ENCODE results near the gene SIL1.
"Not testable (repeated sequence)": the region's sequence is repeated elsewhere in the genome, so short reads cannot be mapped to it uniquely, and the experiment has no call there.

The SIL1 gene

DNA sequence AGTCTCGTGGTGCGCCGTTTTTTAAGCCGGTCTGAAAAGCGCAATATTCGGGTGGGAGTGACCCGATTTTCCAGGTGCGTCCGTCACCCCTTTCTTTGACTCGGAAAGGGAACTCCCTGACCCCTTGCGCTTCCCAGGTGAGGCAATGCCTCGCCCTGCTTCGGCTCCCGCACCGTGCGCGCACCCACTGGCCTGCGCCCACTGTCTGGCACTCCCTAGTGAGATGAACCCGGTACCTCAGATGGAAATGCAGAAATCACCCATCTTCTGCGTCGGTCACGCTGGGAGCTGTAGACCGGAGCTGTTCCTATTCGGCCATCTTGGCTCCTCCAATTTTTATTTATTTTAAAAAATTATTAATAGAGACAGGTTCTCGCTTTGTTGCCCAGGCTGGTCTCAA lies 187.0 kb downstream of the SIL1 start:
- H3K36me3 Mint-ChIP-seq, H3K27ac Mint-ChIP-seq, ATAC-seq, H3K9me3 Mint-ChIP-seq, H3K4me1 Mint-ChIP-seq: not testable (repeated sequence)
- peak in 1 of 2 donors; percentile 20 for DNase-seq (ENCODE audit: low spot score in 2 of 2)
- H3K4me3 Mint-ChIP-seq: peak overlapping the region; percentile 11

DNA sequence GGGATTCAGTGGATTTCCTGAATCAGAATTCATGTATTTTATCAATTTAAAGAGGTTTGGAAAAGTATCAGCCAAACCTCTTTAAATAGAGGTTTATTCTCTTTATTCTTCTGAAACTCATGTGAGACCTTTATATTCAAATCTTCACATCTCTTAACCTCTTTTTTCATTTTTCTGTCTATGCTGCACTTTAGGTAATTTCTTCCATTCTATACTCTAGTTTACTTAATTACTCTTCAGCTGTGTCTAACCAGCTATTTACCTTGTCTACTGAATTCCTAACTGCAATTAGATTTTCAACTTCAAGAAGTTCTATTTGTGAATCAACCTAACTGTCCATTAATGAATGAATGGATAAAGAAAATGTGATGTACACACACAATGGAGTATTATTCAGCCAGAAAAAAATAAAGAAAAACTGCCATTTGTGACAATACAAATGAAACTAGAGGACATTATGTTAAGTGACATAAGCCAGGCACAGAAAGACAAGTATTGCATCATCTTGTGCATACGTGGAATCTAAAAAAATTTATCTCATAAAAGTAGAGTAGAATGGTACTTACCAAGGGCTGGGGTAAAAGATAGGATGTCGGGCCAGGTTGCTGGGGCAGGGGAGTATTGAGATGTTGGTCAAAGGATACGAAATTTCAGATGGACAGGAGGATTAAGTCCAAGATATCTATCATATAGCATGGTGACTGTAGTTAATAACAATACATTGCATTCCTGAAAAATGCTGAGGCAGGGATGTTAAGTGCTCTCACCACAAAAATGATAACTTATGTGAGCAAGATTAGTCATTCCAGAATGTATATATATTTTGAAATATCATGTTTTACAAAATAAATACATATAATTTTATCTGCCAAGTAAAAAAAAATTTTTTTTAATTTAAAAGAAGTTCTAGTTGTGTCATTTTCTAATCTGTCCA lies 193.5 kb downstream of the SIL1 start:
- DNase-seq (ENCODE audit: low spot score in 2 of 2): no peak
- Mint-ChIP-seq H3K27ac (no peak overlapping the region), H3K9me3 (no peaks in the 10 kb centered on the region), H3K36me3 (no peaks in the 10 kb centered on the region), H3K4me1 (no peaks in the 10 kb centered on the region), H3K4me3 (no peak overlapping the region)
- no peak for ATAC-seq

GRCh38 chr5:138999674-139000073 lies 198.5 kb downstream of the SIL1 start:
- H3K36me3 Mint-ChIP-seq: no peaks in the 10 kb centered on the region
- H3K4me1 Mint-ChIP-seq: no peaks in the 10 kb centered on the region
- no peaks in the 10 kb centered on the region for H3K9me3 Mint-ChIP-seq
- no peak overlapping the region for H3K27ac Mint-ChIP-seq
- DNase-seq (ENCODE audit: low spot score in 2 of 2) (no peak), ATAC-seq (no peak)
- no peak overlapping the region for H3K4me3 Mint-ChIP-seq

DNA sequence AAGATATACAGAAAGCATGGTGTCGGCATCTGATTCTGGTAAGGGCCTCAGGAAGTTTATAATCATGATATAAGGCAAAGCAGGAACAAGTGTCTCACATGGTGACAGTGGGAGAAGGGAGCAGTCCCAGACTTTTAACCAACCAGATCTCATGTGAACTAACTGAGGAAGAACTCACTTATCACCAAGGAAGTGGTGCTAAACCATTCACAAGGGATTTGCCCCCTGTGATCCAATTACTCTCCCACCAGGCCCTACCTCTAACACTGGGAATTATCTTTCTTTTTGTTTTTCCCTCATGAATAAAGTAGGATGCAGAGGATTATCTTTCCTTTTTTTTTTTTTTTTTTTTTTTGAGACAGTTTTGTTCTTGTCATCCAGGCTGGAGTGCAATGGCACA lies 199.6 kb downstream of the SIL1 start:
- Mint-ChIP-seq H3K36me3 (no peaks in the 10 kb centered on the region), H3K4me1 (no peaks in the 10 kb centered on the region), H3K9me3 (no peaks in the 10 kb centered on the region), H3K4me3 (no peak overlapping the region), H3K27ac (no peak overlapping the region)
- no peak for DNase-seq (ENCODE audit: low spot score in 2 of 2)
- no peak for ATAC-seq

DNA sequence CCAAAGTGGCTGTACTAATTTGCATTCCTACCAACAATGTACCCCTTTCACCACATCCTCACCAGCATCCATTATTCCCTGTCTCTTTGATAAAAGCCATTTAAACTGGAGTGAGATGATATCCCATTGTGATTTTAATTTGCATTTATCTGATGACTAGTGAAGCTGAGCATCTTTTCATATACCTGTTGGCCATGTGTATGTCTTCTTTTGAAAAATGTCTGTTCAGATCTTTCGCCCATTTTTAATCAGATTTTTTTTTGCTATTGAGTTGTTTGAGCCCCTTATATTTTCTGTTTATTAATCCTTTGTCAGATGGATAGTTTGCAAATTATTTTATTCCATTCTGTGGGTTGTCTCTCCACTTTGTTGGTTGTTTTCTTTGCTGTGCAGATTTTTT lies 202.0 kb downstream of the SIL1 start:
- no peaks in the 10 kb centered on the region for H3K36me3 Mint-ChIP-seq

DNA sequence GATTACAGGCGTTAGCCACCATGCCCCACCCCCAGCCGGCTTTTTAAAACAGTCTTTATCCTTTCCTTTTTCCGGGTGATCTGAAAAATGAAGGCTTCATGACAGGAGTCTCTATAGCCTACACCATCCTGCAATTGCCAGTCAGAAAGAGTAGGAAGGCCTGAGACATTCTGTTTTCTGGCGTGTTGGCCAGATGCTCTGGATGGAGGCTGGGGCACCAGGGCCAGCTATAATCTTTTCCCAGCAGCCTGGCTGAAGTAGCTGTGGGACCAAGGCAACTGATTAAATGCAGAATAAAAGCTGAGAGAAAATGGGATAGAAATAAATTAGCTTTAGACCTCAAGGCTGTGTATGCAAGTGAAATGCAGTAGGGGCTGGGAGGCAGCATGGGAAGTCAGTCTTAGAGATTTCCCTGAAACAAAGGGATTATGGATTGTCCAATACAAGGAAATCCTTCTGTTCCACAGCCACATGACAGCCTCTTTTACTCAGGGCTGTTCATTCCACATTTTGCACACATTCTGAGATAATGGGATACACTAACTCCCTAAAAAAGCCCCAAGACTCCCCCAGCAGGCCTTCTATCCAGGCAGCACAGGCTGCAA lies 207.1 kb downstream of the SIL1 start:
- H3K36me3 Mint-ChIP-seq: no peaks in the 10 kb centered on the region
- no peak overlapping the region for H3K27ac Mint-ChIP-seq
- no peaks in the 10 kb centered on the region for H3K4me1 Mint-ChIP-seq
- DNase-seq (ENCODE audit: low spot score in 2 of 2) (peak in 1 of 2 donors; percentile 15), ATAC-seq (no peak)
- H3K9me3 Mint-ChIP-seq: no peaks in the 10 kb centered on the region
- H3K4me3 Mint-ChIP-seq: no peak overlapping the region

More for the DNA sequence above, 202.0 kb downstream of the SIL1 start:
- ATAC-seq: no peak
- Mint-ChIP-seq H3K9me3 (no peaks in the 10 kb centered on the region), H3K4me3 (no peak overlapping the region), H3K27ac (no peak overlapping the region), H3K4me1 (no peaks in the 10 kb centered on the region)
- DNase-seq (ENCODE audit: low spot score in 2 of 2): no peak

DNA sequence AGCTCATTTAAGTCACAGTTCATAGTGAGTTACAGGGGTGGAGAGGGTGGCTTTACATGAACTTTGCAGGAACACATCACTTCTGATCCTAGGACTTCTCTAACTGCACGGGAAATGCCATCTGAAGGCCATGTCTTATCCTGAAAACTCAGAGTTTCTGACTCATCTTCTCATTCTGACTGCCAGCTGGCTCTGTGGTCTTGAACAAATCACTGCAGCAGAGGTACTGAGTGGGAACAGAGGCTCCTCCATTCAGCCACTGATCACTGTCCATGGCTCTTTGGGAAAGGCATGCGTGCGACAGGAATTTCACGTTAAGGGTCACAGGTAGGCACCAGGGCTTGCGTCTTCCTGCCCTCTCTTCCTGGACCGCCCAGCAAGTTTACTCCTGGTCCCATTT lies 208.4 kb downstream of the SIL1 start:
- Mint-ChIP-seq H3K9me3 (no peaks in the 10 kb centered on the region), H3K4me3 (no peak overlapping the region), H3K36me3 (no peaks in the 10 kb centered on the region), H3K27ac (no peak overlapping the region), H3K4me1 (no peaks in the 10 kb centered on the region)
- DNase-seq (ENCODE audit: low spot score in 2 of 2) (peak in 1 of 2 donors; percentile 34), ATAC-seq (no peak)

DNA sequence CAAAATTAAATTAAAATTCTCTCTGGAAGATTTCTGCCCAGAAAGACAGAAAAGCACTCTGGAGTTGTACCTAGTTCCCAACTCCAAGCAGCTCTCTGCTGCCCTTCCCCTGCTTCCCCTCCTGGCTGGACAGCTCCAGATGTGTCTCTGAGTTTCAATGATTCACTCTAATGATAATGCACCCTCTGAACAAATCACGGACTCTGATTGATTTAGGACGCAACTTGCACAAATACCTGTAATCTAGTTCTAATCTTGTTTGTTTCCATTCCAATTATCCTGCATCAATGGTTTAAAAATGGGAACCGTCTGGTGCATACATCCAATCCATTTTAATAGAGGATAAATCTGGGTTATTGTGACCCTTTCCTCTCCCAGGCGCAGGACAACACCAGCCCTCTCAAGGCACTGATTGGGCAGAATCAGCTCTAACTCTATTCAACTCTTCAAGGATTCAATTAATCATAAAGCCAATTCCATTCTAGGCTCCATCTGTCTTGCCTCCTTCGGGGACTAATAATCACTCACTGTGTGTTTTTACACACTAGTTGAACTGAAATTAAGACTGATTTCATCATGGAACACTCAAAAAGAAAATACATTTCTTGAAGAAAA lies 211.9 kb downstream of the SIL1 start:
- no peak overlapping the region for H3K4me3 Mint-ChIP-seq
- DNase-seq (ENCODE audit: low spot score in 2 of 2) (no peak), ATAC-seq (no peak)
- peaks cover 13% of the 10 kb centered on the region for H3K4me1 Mint-ChIP-seq
- no peaks in the 10 kb centered on the region for H3K36me3 Mint-ChIP-seq
- no peak overlapping the region for H3K27ac Mint-ChIP-seq
- no peaks in the 10 kb centered on the region for H3K9me3 Mint-ChIP-seq

DNA sequence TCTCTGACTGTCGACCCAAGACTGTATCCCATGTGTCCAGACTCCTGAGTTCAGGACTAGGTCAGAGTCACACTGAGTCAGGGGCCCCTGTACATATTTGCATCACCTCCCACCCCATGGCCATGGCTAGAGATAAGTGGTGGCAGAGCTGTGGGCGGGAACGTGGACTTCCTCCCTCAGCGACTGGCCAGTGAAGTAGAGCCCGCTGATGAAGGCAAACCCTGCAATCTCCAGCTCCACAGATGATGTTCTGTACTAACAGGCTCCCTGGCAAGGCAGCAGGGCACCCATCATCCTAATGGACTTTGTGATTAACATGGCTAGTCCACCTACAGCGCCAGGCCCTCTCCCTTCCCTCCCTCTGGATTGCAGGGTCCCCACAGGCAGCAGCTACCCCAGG lies 212.5 kb downstream of the SIL1 start:
- ATAC-seq (no peak), DNase-seq (ENCODE audit: low spot score in 2 of 2) (no peak)
- Mint-ChIP-seq H3K9me3 (no peaks in the 10 kb centered on the region), H3K4me1 (peaks cover 19% of the 10 kb centered on the region), H3K36me3 (no peaks in the 10 kb centered on the region), H3K4me3 (no peak overlapping the region), H3K27ac (no peak overlapping the region)

- H3K4me3 Mint-ChIP-seq: no peak overlapping the region
- ATAC-seq (no peak), DNase-seq (ENCODE audit: low spot score in 2 of 2) (no peak)
- peaks cover 24% of the 10 kb centered on the region for H3K4me1 Mint-ChIP-seq
- H3K9me3 Mint-ChIP-seq: no peaks in the 10 kb centered on the region
- H3K36me3 Mint-ChIP-seq: no peaks in the 10 kb centered on the region
- no peak overlapping the region for H3K27ac Mint-ChIP-seq
Measured at GRCh38 chr5:138985256-138985655, 212.9 kb downstream of the SIL1 start.

DNA sequence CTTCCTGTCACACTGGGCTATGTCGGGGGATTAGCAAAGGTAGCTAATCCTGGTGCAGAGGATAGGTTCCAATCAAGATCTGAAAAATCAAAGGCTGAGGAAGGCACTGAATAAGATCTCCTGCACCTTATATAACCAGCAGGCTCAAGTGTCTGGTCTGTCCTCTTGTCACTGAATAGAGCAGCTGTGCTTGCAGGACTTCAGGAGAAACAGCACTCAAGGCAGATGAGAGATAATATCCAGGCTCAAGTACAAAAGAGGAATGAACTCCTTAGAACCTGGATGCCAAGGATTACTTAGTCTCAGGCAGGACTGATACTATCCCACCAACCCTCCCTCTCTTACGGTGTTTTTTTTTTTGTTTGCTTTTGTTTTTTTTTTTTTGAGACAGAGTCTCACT lies 214.2 kb downstream of the SIL1 start:
- H3K9me3 Mint-ChIP-seq: no peaks in the 10 kb centered on the region
- no peak for DNase-seq (ENCODE audit: low spot score in 2 of 2)
- no peak overlapping the region for H3K4me3 Mint-ChIP-seq
- no peaks in the 10 kb centered on the region for H3K36me3 Mint-ChIP-seq
- H3K27ac Mint-ChIP-seq: no peak overlapping the region
- peaks cover 36% of the 10 kb centered on the region for H3K4me1 Mint-ChIP-seq
- ATAC-seq: no peak

- ATAC-seq: peak; percentile 66
- DNase-seq (ENCODE audit: low spot score in 2 of 2): no peak
- Mint-ChIP-seq H3K27ac (peak overlapping the region; percentile 15), H3K9me3 (no peaks in the 10 kb centered on the region), H3K4me1 (peaks cover 36% of the 10 kb centered on the region), H3K4me3 (no peak overlapping the region), H3K36me3 (no peaks in the 10 kb centered on the region)
Measured at GRCh38 chr5:138981586-138981985, 216.6 kb downstream of the SIL1 start.

- Mint-ChIP-seq H3K9me3 (no peaks in the 10 kb centered on the region), H3K4me1 (peaks cover 36% of the 10 kb centered on the region), H3K36me3 (no peaks in the 10 kb centered on the region), H3K4me3 (no peak overlapping the region), H3K27ac (peak overlapping the region; percentile 15)
- ATAC-seq (no peak), DNase-seq (ENCODE audit: low spot score in 2 of 2) (no peak)
Measured at GRCh38 chr5:138981131-138981530, 217.0 kb downstream of the SIL1 start.

DNA sequence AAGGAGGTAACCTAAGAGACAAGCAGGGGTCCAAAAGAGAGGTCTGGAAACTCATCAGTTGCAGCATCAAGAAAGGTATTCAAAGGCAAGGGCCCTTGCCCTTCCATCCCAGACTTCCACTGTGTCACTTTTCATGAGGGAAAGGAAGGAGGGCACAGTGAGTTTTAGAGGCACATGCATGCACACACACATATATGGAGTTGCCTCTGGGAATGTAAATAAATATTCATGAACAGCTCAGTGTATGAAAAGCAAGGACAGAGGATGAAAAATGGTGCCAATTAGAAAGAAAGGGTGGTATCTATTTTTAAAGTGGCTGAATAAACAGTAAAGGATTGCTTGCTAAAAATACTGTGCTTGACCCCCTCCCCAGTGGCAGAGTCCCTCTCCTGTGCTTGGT lies 217.7 kb downstream of the SIL1 start:
- Mint-ChIP-seq H3K4me1 (peaks cover 36% of the 10 kb centered on the region), H3K9me3 (no peaks in the 10 kb centered on the region), H3K36me3 (no peaks in the 10 kb centered on the region), H3K27ac (peak overlapping the region; percentile 77), H3K4me3 (peak overlapping the region; percentile 7)
- ATAC-seq: no peak
- no peak for DNase-seq (ENCODE audit: low spot score in 2 of 2)

- H3K36me3 Mint-ChIP-seq: no peaks in the 10 kb centered on the region
- no peaks in the 10 kb centered on the region for H3K9me3 Mint-ChIP-seq
- peak overlapping the region; percentile 77 for H3K27ac Mint-ChIP-seq
- H3K4me1 Mint-ChIP-seq: peaks cover 36% of the 10 kb centered on the region
- DNase-seq (ENCODE audit: low spot score in 2 of 2) (peak; percentile 11 to 65), ATAC-seq (peak; percentile 79)
- peak overlapping the region; percentile 7 for H3K4me3 Mint-ChIP-seq
Measured at GRCh38 chr5:138979684-138980280, 218.4 kb downstream of the SIL1 start.

All from stimulated activated effector memory CD8-positive, alpha-beta T cell treated with anti-CD3 and anti-CD28 coated beads, Interleukin-12 subunit alpha, Interleukin-12 subunit beta, amount 100 ng/mL, for 72 hours (primary cell).